NCI-H2196 (cell line): ENCODE results near the gene NFYC.

Source experiments
- DNase-seq: peaks from one replicate; lab custom pipeline; 2025; ENCODE audit not compliant: unreplicated experiment; lab: John Stamatoyannopoulos, UW

Gene NFYC

DNA sequence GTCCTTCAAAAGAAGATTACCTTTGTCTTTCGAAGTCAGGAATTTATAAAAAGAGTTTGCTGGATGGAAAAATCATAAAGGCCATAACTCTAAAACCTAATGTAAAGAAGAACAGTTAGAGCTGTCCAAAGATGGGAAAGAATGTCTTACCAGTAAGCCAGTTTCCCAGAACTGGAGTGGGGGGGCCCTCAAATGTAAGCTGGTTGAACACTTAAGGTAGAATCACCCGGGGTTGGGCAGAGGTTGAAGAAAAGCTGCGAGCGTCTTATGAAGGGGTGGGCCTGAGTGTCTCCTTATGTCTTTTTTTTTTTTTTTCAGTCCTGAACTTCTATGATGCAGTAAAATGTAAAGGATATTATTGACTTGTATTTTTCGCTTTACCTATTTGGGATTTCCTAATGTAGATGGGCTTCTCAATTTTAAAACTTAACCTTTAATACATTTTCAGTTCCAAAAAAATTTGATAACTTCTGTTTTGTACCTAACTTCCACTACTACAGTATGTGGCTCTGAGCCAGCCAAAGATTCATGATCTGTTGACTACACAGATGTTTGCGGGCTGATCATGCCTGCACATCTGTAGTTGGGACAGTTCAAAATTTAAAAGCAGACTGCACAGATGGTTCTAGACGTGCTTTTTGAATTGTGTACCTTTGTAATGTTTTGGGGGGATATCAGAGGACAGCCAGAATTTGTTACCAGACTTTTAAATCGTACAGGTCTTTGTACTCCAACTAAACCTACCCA is 43.6 kb downstream of the NFYC start:
- DNase-seq, result no peak

DNA sequence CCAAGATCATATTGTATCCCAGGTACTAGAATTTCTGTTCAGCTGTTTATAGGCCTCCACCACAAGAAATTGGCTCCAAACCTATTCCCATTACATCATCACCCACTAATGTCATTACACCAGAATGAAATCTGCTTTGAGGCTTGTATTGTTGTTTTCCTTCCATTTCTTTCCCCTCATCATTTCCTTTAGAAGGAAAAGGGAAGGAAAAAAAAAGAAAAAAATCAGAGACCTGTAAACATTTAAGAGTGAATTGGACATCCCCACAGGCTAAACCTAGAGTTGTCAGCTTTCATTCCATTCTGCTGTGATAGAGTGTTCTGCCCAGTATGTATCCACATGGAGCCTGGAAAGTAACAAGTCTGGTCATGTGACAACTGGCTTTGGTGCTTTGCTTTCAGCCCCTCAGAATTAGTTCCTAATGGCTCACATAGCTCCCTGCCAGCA is 44.6 kb downstream of the NFYC start:
- no peak for DNase-seq

DNA sequence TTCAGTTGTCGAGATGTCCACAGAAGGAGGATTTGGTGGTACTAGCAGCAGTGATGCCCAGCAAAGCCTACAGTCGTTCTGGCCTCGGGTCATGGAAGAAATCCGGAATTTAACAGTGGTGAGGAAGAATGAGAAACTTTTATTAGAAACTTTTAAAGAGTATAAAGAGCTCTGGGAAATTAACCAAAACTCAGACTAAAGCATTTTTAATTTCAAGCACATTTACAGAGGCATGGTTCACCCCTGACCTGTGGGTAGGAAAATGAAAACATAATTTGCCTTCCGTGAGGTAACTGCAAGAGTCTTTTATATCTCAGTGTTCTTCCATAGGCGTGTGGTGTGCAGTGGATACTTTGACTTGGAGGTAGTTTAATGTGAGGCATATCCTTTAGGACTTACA is 47.3 kb downstream of the NFYC start:
- DNase-seq, result no peak

DNA sequence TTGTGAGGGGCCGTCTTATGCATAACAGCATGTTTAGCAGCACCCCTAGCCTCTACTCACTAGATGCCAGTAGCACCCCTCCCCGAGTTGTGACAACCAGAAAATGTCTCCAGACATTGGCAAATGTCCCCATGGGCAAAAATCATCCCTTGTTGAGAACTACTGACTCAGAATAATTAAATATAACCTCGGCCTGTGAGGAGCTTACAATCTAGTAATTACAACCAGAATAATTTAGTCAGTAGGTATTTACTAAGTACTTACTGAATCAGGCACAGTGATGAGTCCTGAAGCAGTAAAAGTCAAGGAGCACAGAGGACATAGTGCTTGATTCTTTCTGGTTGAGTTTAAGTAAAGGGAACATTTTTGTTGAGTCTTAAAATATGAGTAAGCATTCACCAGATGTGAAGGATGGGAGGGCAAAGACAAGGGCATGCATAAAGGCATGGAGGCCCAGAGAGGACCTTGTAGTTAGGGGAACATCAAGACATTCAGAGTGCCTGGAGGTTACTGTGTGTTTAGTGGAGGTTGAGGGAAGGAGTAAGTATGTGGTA is 48.0 kb downstream of the NFYC start:
- DNase-seq, result no peak

GRCh38 chr1:40740039-40740996 is 48.8 kb downstream of the NFYC start:
- no peak for DNase-seq

DNA sequence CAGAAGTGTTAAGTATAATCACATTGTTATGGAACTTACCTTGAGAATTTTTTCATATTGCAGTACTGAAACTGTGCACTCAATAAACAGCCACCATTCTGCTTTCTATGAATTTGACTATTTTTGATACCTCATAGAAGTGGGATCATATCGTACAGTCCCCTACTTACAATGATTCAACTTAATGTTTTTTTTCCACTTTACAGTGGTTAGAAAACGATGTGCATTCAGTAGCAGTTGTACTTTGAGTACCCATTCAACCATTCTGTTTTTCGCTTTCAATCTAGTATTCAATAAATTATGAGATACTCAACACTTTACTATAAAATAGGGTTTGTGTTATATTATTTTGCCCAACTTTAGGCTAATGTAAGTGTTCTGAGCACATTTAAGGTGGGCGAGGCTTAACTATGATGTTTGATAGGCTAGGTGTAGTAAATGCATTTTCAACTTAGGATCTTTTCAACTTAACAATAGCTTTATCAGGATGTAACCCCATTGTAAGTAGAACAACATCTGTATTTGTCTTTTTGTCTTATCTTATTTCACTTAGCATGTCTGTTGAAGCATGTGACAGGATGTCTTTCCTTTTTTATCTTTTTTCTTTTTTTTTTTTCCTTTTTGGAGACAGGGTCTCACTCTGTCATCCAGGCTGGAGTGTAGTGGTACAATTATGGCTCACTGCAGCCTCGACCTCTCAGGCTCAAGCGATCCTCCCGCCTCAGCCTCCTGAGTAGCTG is 49.7 kb downstream of the NFYC start:
- no peak for DNase-seq

- DNase-seq, result no peak
Measured at GRCh38 chr1:40742363-40743061, 51.0 kb downstream of the NFYC start.

DNA sequence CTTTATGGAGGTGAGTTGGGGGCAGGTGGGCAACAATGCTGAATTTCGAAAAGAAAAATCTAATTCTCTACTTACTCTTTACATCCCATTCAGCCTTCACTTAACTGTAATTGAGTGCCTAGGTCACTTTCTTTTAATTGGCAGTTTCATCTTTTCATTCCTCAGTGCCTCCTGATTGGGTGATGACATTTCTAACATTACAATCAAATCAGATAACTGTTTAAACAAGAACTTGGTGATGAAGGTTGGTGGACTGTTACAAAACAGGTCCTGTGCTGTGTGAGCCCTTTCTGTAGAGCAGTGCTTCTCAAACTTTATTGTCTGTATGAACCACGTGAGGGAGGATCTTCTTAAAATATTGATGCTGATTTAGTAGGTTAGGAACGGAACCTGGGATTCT is 51.9 kb downstream of the NFYC start:
- DNase-seq, result no peak

DNA sequence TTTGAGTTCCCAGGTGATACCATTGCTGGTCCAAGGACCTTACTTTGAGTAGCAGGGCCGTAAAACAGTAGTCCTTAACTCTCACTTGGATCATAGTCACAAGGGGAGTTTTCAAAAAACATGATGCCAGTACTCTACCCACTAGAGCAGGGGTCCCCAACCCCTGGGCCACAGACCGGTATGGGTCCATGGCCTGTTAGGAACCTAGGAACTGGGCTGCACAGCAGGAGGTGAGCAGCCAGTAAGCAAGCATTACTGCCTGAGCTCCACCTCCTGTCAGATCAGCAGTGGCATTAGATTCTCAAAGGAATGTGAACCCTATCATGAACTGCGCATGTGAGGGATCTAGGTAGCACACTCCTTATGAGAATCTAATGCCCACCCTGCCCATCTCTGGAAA is 52.4 kb downstream of the NFYC start:
- DNase-seq, result no peak

GRCh38 chr1:40745176-40745575 is 53.7 kb downstream of the NFYC start:
- DNase-seq, result no peak

GRCh38 chr1:40746344-40747090 is 55.0 kb downstream of the NFYC start:
- no peak for DNase-seq

DNA sequence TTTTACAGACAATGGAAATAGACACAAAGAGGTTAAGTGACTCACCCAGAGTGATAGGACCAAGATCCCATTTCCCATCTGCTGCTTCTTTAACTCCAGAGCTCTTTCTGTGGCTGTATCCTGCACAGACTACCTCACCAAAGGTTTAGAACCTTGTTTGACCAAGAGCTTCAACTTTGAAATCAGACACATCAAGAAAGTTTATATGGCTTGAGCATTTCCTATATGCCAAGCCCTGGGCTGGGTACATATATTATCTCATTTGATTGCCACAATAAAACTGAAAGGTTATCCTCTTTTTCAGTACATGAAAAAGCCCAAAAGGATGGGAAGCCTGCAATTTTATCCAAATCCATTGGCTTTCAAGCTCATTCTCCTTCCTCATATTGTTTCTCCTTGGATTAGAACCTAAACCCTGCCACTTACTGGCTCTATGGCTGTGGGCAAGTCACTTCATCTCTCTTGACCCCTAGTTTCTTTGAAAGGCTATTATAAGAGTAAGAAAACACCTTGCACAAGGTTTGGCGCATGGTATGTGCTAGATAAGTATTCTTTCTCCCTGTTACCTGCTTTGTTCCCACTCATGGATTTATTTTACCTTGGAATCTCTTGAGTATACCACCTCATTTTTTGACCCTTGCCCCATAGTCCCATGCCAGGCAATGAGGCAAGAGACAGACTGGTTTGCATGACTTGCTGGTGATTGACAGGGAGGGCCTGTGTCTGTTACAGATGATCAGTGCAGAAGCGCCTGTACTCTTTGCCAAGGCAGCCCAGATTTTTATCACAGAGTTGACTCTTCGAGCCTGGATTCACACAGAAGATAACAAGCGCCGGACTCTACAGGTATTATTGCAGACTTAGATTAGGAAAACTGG is 57.6 kb downstream of the NFYC start:
- DNase-seq, result no peak

GRCh38 chr1:40749817-40750216 is 58.3 kb downstream of the NFYC start:
- DNase-seq, result no peak

DNA sequence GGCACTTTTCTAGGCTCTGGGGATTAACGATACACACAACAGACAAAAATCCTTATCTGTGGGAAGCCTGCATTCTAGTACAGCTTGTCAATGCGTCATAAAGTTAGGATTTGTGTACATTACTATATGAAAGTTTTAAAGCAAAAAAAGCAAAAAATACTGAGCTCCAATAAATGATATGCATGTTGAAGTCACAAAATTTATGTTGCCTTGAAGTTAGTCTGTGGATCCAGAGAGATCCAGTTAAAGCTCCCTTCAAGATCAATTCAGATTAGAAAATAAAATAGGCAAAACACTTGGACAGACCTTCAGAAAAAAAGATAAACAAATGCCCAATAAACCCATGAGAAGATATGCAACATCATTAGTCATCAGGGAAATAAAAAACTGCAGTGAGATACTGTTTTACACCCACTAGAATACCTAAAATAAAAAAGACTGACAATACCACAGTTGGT is 59.0 kb downstream of the NFYC start:
- no peak for DNase-seq

- DNase-seq, result no peak
Measured at GRCh38 chr1:40751802-40752201, 60.3 kb downstream of the NFYC start.

DNA sequence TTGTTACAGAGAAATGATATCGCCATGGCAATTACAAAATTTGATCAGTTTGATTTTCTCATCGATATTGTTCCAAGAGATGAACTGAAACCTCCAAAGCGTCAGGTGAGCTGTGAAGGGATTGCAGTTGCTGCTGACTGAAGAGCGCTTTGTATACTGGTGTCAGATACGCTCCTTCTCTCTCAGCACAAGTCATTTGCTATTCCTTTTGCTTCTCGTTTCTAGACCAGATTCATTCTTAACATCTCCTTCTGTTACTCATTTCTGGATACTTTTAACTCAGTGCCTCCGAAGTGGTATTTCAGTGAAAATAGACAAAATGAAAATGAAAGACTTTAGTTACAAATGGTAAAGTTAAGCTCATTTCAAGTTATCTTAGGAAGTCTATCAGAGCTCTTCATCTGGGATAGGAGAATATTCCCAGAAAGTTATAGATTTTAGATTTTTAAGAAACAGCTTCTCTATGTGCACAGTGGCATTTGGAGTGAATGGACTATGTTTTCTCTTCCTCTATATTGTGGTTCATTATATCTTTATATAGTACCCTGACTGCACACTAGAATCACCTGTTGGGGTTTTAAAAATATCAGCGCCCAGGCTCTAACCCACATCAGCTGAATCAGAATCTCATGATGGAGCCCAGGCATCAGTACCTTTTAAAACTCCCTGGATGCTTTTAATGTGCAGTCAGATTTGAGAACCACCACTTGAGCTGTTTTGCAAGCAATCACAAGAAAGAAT is 61.8 kb downstream of the NFYC start:
- no peak for DNase-seq

- no peak for DNase-seq
Measured at GRCh38 chr1:40754201-40754600, 62.7 kb downstream of the NFYC start.

DNA sequence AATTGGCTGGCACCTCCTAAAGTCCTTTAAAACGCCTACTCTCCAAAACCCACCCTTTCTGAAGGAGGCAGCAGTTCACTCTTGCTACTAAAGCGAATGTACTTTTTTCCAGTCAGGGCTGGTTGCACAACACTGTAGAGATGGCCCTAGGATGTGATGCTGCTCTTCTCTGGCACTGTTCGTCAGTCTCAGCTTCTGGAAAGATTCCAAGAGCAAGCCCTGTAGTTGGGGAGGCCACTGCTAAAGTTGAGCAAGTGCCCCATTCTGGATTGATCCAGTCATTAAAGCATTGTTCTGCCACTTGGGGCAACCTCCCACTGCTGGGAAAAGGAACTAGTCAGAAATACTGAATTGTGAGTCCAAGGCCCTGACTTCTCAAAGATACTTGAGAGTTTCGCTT is 63.6 kb downstream of the NFYC start:
- no peak for DNase-seq
